Medulla oblongata (tissue), 1 donor: ENCODE data around the gene GBE1.
A peak's percentile ranks its signal among the peaks of the same experiment; 100 is the strongest.
"Not testable (repeated sequence)": the region's sequence is repeated elsewhere in the genome, so short reads cannot be mapped to it uniquely, and the experiment has no call there.

ENCODE experiments used
- DNase-seq: peaks from one replicate; pipeline ENCODE4 v3.0.0-alpha.2; 2015; ENCODE audit errors: extremely low spot score

The GBE1 gene

DNA sequence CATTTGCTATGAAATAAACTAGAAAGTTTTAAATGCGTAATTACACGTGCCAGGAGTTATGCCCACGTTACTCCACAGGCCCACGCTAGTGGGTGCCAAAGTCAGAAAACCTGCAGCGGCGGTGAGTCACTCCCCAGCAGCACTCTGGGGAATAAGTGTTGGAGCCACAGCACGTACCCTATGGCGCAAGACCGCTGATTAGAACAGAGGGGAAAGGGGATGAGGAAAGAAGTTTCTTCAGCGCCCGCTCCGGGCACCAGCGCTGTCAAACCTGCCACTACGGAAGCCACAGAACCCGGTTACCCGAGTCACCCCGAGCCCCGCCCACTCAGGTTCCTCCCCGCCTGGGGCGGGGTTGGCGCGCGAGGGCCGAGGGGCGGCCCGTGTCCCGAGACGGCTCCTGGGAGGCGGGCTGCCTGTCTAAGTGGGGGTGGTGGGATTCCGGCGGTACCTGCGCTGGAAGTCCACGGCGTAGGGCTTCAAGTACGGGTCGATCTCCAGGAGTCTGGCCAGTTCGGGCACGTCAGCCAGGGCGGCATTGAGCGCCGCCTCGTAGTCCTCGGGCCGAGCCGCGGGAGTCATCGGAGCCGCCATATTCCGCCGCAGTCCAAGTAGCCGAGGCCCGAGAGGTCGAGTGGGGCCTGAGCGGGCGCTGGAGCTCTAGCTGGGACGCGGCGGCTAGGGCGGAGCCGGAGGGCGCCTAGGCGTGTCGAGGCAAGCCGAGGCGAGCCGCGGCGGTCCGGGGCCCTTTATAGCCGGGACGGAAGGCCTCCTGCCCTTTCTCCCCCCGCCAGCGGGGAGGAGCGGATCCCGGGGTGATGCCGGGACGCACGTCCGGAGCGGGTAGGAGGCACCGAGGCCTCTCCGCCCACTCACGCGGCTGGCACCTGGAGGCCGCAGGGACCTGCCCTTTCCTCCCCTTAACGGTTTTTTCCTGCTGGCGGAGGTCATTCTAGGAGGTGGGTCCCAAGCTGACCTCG, at the start of gene GBE1:
Gene GBE1 (minus strand): TSS at position 722 of the 980 bp plus-strand sequence. CDS start 128 bp downstream, at position 594.
- DNase-seq = peak; percentile 97

DNA sequence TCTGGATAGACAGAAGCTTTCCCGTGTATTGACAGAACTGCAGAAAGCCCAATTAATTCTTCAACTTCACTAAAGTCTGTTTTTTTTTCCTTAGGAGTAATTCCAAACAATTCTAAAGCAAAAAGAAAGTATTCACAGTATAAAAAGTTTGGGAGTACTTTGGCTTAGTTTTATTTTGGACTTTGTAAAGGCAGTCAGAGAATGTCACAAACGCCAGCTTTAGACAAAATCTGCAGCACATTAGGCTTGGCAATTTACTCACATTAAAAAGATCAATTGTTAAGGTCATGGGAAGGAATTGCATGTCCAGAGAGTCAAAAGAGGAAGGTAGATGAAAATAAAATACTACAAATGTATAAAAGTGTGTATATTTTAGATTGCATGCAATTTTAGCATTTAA, 47.5 kb upstream of the GBE1 start:
- no peak for DNase-seq

DNA sequence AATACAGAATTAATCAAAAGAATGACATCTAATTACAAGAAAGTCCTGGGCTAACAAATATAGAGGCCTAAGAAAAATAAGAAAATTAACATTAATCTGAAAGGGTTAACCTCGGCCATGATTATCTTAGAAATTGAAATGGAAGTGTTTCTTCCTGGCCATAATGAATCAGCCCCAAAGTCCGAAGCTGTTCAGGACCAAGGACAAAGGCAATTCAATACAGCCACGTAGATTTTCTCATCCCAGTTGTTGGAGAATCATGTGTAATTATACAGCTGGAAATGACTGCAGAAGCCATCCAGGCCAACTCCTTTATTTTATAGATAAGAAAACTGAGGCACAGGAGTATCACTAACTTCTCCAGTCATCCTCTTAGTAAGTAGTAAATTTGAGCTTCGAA, 38.0 kb upstream of the GBE1 start:
- DNase-seq = no peak

DNA sequence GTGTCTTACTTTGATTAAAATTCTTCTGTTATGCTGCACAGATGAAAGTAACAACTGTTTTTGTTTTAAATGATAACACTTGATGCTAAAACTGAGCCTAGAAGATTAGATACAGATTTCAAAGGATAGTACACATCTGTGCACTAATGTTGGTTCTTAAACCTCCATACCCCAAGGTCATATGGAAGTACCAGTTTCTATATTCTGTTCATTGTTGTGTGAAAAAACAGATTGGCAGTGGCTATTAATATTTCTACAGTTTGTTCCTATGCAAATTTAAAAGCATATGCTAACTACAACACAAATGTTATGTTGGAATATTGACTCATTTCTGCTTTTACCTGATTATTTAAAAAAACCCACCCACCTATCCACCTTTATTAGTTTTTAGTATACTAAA, 32.0 kb upstream of the GBE1 start:
- DNase-seq = no peak

DNA sequence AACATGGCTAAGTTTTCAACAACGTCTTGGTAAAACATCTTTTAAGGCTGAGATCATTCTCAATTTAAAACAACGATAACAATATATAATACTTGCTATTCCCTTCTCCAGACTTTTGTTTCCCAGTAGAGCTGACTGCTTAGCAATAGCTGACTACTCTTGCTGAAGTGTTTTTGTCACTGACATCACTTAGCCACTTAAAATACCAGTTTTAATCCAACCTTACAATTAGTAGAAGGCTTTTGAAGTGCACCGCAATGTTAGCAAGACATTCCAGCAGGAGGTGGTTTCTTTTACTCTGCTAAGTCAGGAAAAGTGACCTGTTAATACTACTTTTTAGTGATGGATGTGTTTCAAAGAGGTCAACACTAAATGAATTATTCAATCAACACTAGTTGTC, 28.7 kb upstream of the GBE1 start:
- no peak for DNase-seq

DNA sequence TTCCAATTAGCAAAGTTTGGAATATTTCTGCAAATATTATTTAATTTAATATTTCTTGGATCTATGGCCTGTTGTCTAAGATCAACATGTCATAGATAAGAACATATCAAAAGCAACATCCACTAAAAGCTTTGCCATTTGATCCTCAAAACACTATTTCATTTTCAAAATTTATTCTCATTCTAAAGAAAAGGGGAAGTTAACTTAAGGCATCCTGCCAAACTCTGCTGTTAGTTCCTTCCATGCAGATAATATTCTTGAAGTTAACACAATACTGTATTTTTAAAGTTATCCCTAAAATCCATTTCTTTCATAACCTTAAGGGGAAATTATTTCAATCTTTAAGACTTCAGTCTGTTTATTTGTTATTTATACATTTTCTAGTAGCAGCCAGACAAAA, 28.2 kb upstream of the GBE1 start:
- peak; percentile 22 for DNase-seq

DNA sequence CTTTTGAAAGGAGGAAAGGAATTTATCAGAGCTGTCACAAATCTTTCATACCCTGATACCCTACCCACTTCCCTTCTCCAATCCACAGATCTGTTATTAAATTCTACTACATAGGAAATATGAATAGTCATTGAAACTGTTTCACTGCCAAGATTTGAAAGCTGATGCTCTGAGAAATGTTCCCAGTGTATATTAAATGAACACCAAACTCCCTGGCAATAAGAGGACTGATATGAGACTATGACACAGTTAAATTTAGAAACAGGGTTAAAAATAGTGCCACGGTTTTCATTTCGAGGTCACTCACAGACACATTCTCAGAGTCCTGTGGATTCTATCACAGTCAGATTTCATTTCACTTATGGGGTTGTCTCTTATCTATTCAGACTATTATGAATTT, 27.2 kb upstream of the GBE1 start:
- DNase-seq = no peak

DNA sequence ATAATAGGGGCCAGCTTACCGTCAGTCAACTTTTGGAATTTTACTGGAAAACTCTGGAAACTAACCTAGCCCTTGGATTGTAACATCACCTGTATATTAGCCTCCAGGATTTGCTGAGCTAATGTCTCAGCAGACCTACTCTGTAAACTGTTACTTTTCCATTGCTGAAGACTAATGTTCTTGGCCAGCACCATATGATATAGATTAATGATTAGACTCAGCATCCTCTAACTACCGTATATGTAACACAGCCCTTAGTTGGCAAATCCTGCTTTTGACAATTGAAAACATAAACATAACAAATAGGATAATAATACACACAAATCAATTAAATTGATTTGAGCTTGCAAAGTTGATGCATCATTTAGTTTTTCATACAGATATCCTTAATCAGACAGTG, 26.6 kb upstream of the GBE1 start:
- DNase-seq = no peak

DNA sequence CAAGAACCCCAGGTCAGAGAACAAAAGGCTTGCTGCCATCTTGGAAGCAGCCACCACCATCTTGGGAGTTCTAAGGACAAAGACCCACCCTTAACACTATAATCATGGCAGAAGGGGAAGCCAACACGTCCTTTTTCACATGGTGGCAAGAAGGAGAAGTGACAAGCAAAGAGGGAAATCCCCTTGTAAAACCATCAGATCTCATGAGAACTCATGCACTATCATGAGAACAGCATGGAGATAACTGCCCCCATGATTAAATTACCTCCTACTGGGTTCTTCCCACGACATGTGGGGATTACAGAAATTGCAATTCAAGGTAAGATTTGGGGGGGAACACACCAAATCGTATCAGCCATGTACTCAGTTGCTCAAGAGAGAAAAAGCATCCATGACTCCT, 21.1 kb upstream of the GBE1 start:
- no peak for DNase-seq

DNA sequence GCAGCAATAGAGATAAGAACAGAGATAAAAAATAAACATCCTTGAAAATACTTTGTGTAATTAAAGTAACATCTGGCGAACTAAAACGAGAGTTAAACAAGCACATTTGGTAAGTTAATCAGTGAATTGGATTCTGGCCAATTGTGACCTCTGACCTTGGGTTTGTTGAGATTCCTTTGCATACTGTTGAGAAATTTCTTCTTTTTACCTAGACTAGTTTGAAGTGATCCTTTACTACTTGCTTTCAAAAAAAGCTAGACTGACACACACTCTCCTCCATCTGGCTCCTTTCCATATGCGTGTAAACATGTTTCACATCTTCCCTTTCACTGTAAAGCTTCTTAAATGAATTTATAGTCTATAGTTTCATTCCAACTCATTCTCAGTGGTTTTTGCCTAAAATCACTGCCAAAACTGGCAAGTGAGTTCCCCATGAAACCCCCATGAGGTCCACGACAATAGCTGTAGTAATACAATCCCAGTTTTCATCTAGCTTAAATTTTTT, 17.3 kb upstream of the GBE1 start:
- DNase-seq = no peak

DNA sequence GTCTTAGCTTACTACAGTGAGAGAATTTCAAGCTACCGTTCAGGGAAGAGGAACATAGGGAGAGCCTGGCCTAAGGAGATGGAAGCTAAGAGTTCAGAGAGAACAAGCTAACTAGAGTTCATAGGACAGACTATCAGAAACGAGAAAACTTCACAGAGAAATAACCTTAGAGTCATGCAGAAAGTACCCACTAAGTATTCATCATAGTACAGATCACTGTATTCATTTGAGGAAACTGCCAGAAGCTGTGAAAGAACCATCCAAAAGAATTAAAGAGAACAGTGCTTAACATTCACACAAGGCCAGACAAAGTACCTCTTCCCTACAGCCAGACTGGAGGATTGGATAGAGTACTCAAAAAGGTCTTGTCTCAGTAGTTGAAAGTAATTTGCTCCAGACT, 15.2 kb upstream of the GBE1 start:
- no peak for DNase-seq

DNA sequence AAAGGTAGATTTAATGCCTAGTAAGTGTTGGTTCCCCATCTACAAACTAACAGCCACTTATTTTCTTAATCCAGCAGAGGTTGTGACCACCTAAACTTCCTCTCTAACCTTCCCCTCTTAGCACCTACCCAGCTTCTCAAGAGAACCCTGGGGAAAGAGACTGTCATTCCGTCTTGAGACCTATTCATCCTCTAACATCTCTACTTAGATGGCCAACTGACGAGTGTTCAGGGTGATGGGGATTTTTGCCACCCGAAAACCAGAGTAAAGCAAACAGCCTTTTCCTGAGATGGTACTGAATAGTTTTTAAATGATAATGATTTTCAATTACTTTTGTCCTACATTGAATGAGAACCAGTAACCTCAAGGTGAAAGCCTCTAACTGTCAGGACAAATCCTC, 9.3 kb upstream of the GBE1 start:
- DNase-seq = no peak

DNA sequence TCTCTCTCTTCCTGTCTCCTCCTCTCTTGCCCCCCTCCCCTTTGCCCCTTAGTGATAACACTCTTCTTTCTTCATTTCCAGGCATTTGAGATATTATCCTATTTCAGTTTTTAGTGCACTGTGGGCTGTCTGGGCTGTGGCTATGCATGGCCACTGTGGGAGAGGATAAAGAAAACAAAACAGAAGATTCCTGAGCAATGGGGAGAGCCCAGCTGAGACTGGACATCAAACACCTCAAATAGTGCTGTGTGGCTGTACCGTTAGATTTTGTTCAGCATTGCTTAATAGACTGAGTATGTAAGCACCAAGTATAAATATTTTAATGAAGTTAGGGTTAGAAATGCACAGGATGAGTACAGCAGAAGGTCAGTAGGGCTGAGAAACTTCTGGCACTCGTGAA, 7.9 kb upstream of the GBE1 start:
- no peak for DNase-seq

DNA sequence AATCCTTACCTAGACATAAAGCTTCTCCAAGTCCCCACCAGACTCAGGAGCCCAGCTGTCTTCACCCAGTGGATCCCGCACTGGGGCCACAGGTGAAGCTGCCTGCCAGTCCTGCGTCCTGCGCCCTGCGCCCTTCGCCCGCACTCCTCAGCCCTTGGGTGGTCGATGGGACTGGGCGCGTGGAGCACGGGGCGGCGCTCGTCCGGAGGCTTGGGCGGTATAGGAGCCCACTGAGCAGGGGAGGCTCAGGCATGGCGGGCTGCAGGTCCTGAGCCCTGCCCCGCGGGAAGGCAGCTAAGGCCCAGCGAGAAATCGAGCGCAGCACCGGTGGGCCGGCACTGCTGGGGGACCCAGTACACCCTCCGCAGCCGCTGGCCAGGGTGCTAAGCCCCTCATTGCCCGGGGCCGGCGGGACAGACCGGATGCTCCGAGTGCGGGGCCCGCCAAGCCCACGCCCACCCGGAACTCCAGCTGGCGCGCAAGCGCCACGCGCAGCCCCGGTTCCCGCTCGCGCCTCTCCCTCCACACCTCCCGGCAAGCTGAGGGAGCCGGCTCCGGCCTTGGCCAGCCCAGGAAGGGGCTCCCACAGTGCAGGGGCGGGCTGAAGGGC, 5.9 kb upstream of the GBE1 start:
- DNase-seq = not testable (repeated sequence)

DNA sequence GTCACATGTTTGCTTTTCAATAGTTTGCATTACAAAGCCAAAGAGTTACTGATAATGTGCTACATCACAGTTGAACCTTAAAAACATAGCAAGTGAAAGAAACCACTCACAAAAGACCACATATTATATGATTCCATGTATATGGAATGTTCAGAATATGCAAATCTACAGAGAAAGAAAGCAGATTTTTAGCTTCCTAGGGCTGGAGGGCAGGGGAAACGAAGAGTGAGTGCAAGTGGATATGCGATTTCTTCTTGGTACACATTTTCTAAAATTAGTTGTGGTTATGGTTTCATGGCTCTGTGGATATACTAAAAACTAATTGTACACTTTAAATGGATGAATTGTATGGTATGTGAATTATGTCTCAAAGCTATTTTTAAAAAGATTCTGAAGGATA, 4.0 kb upstream of the GBE1 start:
- DNase-seq = no peak

DNA sequence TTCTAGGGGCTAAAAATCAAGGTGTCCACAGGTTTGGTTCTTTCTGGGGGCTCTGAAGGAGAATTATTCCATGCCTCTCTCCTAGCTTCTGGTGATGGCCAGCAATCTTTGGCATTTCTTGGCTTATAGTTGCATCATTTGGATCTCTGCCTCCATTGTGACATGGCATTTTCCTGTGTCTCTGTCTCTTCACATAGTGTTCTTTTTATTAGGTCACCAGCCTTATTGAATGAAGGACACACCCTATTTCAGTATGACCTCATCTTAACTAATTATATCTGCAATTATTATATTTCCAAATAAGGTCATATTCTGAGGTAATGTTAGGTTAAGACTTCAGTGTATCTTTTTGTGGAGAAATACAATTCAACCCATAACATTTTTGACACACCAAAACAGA, 3.2 kb upstream of the GBE1 start:
- no peak for DNase-seq

DNA sequence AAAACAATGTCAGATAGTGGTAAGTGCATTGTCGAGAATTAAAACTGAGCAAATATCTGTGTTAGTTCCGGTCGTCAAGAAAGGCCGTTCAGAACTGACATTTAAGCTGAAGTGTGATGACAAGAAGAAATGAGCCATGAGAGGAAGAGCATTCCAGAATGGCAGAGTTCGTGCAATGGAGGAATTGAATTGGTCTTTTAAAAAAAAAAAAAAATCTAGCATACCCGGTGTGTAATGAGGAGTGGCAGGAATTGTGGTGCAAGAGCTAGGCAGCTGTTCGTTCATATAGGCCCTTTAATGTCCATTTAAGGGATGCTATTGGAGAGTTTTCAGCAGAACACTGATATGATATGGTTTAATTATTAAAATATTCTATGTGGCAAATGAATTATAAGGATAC, 2.6 kb upstream of the GBE1 start:
- DNase-seq = no peak

DNA sequence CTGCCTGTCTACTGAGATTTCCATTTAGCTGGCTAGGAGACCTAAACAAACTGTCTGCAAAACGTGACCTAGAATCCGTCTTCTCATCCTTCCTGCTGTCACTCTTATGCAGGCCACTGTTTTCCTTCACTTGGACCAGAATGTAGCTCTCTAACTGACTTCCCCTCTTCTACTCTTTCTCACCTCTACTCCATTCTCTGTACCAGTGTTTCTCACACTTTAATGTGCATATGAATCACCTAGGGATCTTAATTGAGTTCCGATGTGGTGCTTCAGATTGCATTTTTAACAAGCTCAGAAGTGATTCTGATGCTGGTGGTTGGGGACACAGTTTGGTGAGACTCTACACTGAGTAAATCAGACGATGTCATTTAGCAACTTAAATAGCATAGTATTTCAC, 1.6 kb upstream of the GBE1 start:
- no peak for DNase-seq

DNA sequence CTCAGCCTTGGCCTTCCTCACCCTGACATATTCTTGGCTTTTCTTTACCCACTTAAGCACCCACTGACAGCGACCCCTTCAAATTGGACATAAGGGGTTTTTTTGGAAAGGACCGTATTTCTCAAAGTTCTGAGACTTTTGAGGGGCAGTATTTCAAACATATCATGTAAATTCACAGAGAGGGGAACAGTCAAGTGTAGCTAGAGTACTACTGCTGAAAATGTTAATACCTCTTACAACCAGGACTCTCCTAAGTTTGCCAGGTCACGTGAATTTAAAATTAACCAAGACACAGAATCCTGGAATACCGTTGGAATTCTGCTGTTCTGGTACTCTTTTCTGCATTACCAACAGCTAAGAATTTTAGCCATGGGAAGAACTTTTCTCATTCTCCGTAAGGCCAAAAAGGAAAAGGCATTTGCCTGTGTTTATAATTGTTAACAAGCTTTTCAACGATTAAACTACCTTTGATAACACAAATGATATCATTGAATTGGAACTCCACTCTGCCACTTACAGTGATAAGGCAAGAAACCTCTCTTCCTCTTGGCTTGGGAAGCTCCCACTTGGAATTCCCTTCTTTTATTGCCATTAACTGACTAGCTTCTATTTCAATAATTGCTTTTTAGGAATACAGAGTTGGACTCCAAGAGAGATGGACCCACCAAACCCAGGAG, 597 bp upstream of the GBE1 start:
- DNase-seq = no peak

DNA sequence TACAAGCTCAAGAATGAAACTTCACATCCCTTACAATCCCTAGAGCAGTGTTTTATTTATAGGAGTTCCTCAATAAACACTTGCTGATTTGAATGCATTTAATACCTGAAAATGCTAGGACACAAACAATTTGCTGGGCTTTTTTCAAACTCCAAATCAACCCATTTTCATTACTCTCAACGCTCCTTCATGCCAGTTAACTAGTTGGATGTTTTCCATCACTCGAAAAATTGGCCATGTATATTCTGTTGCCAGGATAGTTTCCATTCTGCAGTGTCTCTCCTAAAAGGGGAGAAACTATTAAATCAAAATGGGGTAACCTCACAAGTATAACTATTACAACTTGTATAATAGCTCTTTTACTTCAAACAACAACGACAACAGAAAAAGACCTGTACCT, 1.2 kb downstream of the GBE1 start:
- peak; percentile 22 for DNase-seq

DNA sequence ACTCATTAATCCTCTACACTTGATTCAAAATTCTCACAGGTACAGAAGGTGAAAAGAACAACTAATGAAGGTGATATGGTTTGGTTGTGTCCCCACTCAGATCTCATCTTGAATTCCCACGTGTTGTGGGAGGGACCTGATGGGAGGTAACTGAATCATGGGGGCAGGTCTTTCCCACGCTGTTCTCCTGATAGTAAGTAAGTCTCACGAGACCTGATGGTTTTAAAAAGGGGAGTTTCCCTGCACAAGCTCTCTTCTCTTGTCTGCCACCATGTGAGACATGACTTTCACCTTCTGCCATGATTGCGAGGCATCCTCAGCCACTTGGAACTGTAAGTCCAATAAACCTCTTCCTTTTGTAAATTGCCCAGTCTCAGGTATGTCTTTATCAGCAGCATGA, 2.7 kb downstream of the GBE1 start:
- not testable (repeated sequence) for DNase-seq

DNA sequence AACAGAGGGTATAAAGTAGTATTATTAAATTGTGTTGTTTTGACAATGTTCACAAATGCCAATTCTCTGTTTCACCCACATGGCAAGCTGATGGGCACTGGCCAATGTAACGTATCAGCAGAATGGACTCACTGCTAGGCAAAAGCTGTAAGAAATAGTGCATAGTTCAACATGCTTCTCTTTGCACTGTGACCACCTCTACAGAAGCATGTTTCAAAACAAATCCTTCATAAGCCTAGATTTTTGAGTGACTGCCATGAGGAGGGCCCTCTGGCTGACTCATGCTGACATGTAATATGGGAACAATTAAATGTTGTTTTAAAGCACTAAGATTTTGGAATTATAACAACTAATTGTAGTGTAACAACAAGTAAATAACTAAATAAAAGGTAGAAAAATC, 3.2 kb downstream of the GBE1 start:
- no peak for DNase-seq
